ENCODE results near the gene RPL19.

RPL19 gene

GRCh38 chr17:39252788-39253460, 52.8 kb downstream of the RPL19 start:
- DNase-seq = no peak

Data from stimulated activated naive CD4-positive, alpha-beta T cell (primary cell).